ENCODE measurements around the gene NEGR1.

The NEGR1 gene

GRCh38 chr1:71834601-71835441, 447.5 kb downstream of the NEGR1 start:
- no peak for DNase-seq

- no peak for DNase-seq
Measured at GRCh38 chr1:71831646-71832045, 450.7 kb downstream of the NEGR1 start.

DNA sequence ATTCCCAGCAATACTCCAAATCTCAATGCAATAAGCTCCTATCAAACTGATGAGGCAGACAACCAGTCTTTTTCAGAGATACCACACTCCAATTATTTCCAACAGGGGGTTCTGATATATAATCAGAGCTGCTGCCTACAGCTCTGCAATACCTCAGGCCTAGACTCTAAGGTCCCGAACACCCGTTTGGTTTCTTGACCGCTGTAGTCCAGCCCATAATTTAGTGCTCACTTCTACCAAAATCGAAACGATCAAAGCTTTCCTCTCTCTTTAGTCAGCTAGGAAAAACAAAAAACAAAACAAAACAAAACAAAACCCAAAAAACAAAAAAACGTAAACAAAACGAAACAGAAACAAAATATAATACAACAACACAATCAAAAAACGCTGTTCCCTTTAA, 453.0 kb downstream of the NEGR1 start:
- no peak for DNase-seq

DNA sequence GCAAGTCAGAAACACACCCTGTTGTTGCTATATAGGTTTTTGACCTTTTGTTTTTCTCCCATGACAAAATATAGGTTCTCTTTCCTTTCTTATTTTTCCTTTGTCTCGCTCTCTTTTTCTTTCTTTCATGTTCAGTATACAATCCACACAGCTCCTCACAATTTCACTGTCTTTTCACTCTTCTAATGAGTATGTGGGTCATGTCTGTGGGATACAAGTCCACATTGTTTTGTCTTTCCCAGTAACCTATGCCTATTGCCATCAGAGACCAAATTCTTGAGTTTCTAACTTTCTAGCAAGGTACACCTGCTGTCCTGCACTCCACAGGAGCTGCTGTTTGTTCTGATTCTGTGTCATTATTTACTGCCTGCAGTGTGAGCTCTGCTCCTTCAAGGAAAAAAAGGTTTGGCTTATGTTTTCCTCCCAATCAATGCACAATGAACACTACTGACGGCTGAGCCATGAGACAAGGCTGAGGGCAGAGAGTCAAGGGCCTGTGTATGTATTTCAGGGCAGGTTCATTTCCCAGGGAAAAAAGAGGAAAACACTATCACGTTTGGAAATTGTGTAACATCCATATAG, 453.8 kb downstream of the NEGR1 start:
- DNase-seq, result no peak

- no peak for DNase-seq
Measured at GRCh38 chr1:71823708-71824305, 458.5 kb downstream of the NEGR1 start.

GRCh38 chr1:71817028-71817427, 465.3 kb downstream of the NEGR1 start:
- no peak for DNase-seq

DNA sequence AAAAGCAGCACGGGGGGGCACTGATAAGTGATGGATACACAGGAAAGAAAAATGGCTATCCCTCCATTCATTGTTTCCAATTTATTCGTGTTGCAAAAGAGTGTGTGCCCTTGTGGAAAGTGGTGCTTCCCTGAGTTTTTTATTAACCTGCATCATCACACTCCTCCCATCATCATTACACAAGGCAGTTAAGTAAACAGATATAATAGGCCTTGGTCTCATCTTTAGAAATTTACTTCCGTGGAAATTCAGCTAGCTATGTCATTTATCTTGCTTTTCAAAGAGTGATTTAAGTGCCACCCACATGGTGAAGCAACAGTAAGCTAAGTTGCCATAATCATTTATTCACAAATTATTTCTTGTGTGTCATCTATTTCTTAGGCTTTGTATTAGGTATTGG, 473.3 kb downstream of the NEGR1 start:
- no peak for DNase-seq

DNA sequence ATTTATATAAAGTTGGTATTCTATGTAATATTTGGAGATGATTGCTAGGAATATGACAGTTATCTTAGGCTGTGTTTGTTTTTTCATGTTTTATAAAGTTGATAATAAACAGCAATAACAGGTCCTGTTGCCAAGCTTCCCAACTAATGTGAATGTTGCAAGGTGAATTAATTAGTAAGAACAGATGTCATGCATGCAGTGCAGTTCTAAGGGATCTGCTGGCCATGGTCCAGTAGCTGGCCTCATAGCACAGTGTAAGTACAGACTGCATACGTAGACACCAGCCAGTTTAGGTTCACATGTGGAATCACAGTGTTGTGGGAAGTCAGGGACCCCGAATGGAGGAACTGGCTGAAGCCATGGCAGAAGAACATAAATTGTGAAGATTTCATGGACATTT, 478.2 kb downstream of the NEGR1 start:
- DNase-seq, result no peak

- no peak for DNase-seq
Measured at GRCh38 chr1:71796006-71796405, 486.3 kb downstream of the NEGR1 start.

DNA sequence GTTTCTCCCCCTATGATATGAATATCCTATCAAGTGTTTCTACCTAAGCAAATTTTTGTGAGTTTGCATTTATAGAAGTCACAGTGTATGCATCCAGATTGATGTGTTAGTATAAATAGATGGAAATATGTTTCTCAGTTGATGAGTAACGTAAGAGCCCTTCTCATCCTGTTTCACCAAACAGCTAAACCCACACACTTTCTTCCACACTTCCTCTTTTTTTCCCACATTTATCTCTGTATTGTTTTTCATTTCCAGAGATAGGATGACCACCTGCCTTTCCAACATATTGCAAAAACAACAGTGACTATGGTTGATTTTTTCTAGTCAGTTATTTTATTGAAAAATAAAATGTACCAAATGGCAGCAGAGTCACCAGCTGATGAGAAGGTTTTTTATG, 490.1 kb downstream of the NEGR1 start:
- DNase-seq, result no peak

- DNase-seq, result no peak
Measured at GRCh38 chr1:71788113-71788512, 494.2 kb downstream of the NEGR1 start.

- DNase-seq, result no peak
Measured at GRCh38 chr1:71787699-71788098, 494.6 kb downstream of the NEGR1 start.

DNA sequence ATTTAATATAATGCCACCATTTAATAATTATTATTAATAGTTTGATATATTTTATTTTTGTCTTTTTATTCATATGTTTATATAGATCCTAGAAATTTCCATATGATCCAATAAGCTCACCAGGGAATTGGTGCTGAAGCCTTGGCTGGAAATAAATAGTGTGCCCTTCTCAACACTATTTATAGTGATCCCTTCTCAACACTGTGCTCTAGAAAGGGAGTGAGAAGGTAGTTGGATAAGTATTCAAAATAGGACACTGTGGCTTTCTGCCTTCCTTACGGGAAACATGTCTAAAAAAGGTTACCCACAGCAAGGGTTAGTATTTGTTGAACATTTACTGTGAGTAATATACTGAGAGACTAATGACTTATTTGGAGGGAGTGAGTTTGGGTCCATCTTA, 496.1 kb downstream of the NEGR1 start:
- no peak for DNase-seq

DNA sequence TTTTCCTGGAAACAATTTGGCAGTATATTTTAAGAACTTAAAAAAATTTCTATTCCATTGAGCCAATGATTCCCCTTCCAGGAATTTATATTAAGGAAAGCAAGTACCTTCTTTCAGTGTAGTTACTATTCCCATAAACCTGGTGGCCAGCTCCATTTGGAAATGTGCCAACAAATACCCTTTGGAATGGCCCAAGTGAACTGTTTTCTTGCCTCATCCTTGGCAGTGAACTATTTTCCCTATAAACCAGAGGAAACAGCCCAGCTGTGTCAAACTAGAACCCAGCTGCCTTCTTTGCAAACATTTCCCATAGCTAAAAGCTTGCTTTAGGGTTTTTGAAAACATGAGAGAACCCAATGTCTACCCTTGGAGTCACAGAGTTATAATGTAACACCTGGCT, 496.9 kb downstream of the NEGR1 start:
- DNase-seq, result no peak

- DNase-seq, result no peak
Measured at GRCh38 chr1:71785000-71785399, 497.3 kb downstream of the NEGR1 start.

DNA sequence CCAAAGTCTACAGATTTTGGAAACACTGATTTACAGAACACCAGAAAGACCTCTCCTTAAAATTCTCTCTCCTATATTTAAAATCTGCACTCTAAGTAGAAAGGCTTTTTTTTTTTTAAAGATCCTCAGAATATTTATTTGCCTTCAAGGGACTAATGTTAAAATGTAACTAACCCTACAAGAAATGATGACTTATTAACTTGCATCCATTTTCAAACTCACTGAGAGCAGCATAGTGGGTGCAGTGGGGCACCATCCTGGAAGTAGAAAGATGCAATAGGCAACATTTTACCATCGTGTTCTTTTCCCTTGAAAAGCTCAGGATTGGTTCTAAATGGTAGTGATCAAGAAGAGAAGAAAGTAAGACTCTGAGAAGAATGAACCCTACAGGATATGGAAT, 498.1 kb downstream of the NEGR1 start:
- no peak for DNase-seq

GRCh38 chr1:71783071-71783470, 499.3 kb downstream of the NEGR1 start:
- no peak for DNase-seq

DNA sequence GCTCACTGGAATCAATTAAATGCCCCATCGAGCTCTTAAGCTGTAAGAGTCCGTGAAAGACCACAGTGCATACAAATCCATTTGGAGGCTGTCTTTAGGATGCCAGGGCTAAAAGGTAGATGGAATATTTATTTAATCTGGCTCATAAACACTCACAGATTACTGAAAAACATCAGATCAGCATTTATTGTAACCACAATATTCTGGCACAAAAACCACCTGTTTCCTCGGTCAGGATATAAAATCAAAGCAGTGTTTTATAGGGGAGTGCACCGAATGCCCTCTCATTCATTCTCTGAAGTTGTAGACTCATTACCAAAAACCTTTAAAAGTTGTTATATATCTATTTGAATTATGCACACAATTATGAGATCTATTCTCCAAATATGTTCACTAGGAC, 500.9 kb downstream of the NEGR1 start:
- DNase-seq, result no peak

- no peak for DNase-seq
Measured at GRCh38 chr1:71780681-71781080, 501.7 kb downstream of the NEGR1 start.

DNA sequence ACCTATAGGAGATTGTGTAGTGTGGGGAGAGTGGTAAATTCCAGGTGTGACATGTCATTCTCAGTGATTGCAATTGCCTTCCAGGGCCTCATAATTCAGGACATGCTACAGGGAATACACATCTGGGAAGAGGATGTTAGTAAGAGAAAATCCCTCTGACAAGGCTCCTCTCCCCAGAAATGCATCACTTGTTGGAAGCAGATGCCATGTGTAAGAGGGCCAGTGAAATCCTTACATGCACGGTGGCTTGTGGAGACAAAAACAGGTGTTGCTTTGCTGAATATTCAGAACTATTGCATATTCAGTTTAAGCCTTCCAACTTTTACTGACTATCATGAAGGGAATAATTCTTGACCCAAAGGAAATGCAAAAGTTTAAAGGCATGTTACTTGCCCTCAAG, 503.4 kb downstream of the NEGR1 start:
- no peak for DNase-seq

DNA sequence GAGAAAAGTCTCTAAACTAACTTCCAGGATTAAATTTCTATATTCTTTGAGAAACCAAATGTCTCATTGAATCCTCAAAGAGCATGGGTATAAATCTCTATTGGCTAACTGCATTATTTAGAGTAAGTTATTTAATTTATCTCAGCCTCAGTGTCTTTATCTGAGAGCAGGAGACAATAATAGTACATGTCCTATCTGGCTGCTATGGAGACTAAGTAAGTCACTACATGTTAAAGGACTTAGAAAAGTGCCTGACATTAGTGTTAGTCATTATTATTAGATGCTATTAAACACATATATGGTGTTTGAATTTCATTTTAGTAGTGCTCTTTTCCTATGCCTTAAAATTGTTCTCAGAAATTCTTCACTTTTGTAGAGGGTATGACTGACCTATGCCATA, 505.2 kb downstream of the NEGR1 start:
- no peak for DNase-seq

DNA sequence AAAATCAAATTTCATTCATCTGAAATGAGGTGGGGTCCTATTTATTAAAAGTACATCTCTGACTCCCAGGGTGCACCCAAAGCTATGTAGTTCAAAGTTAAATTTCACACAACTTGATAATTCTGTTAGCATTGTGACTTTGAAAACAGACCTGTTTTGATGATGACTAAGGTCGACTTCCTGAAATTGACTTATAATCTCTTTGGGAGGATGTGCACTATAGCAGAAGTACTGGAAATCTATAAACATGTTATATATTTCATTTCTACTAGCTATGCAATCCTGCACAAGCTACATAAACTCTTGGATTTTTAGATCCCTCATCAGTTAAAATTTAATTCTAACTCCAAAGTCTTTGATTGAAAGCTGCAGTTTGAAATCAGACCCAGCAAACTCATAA, 507.6 kb downstream of the NEGR1 start:
- DNase-seq, result no peak

- DNase-seq, result no peak
Measured at GRCh38 chr1:71770121-71770520, 512.2 kb downstream of the NEGR1 start.

DNA sequence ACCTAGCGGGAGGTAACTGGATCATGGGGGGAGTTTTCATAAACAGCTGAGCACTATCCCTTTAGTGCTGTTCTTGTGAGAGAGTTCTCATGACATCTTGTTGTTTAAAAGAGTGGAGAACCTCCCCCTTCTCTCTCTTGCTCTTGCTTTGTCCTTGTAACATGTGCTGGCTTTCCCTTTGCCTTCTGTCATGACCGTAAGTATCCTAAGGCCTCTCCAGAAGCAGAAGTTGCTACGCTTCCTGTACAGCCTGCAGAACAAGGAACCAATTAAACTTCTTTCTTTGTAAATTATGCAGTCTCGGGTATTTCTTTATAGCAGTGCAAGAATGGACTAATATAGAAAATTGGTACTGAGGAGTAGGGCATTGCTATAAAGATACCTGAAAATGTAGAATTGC, 515.6 kb downstream of the NEGR1 start:
- DNase-seq, result no peak
